HEK293 (cell line): ENCODE measurements around the gene LPCAT1.

ENCODE experiments used
- CTCF ChIA-PET: fragments of 350-600 bp; formaldehyde crosslinking; extraction: SDS; loops from one replicate; lab custom pipeline; 2021; ENCODE audit warnings: antibody characterized with exemption; lab: Yijun Ruan, JAX
- POLR2A ChIA-PET: fragments of 300-600 bp; formaldehyde crosslinking; extraction: SDS; loops from one replicate; lab custom pipeline; 2020; ENCODE audit warnings: antibody characterized with exemption, inconsistent platforms; lab: Yijun Ruan, JAX
- H3K27ac ChIP-seq: fragments of 200-500 bp; sonication (Bioruptor generic); 2 replicates; pipeline ENCODE4 v1.5.1; 2014; ENCODE audit warnings: low read depth, low read length, control low read depth, inconsistent platforms; ENCODE audit errors: extremely low read depth
- H3K36me3 ChIP-seq, 2 experiments: fragments of 200-500 bp in 1 of 2; sonication (Bioruptor generic) in 1 of 2; 1 replicate in 1 of 2; 2 replicates in 1 of 2; pipeline ENCODE4 v1.5.1; 2014 to 2017; ENCODE audit warnings: inconsistent platforms in 2 of 2, low read length in 2 of 2; ENCODE audit not compliant: control insufficient read depth in 2 of 2, insufficient read depth in 1 of 2
- H3K4me1 ChIP-seq: fragments of 200-500 bp; sonication (Bioruptor generic); 2 replicates; pipeline ENCODE4 v1.5.1; 2014; ENCODE audit warnings: mild to moderate bottlenecking, low read length, inconsistent platforms; ENCODE audit not compliant: control insufficient read depth, insufficient read depth
- H3K4me3 ChIP-seq: 2 replicates; pipeline ENCODE4 v1.5.1; 2011; ENCODE audit warnings: low read depth, mild to moderate bottlenecking, control low read depth, low read length, moderate library complexity
- H3K9me3 ChIP-seq: fragments of 200-500 bp; sonication (Bioruptor generic); 2 replicates; pipeline ENCODE4 v1.5.1; 2014; ENCODE audit warnings: low read depth, low read length, inconsistent platforms; ENCODE audit not compliant: control insufficient read depth, insufficient read depth
- FEZF1 ChIP-seq: fragments of 450-650 bp; formaldehyde crosslinking; IDR thresholded peaks from 2 replicates; pipeline ENCODE4 v1.5.1; 2016; ENCODE audit warnings: missing biosample characterization, missing genetic modification characterization
- IKZF3 ChIP-seq: fragments of 450-650 bp; IDR thresholded peaks from 2 replicates; pipeline ENCODE4 v1.5.0; 2018; ENCODE audit warnings: missing biosample characterization, mild to moderate bottlenecking, missing genetic modification characterization, moderate library complexity
- OSR2 ChIP-seq: fragments of 450-650 bp; formaldehyde crosslinking; IDR thresholded peaks from 2 replicates; pipeline ENCODE4 v1.5.1; 2016; ENCODE audit warnings: missing biosample characterization, missing genetic modification characterization
- PRDM1 ChIP-seq: fragments of 450-650 bp; formaldehyde crosslinking; IDR thresholded peaks from 2 replicates; pipeline ENCODE4; 2016; ENCODE audit warnings: missing biosample characterization, missing genetic modification characterization
- PRDM6 ChIP-seq: fragments of 450-650 bp; formaldehyde crosslinking; IDR thresholded peaks from 2 replicates; pipeline ENCODE4 v1.5.1; 2017; ENCODE audit warnings: missing biosample characterization, missing genetic modification characterization
- SP3 ChIP-seq: fragments of 450-650 bp; formaldehyde crosslinking; IDR thresholded peaks from 2 replicates; pipeline ENCODE4 v1.5.1; 2016; ENCODE audit warnings: missing biosample characterization, missing genetic modification characterization
- SP7 ChIP-seq: fragments of 450-650 bp; formaldehyde crosslinking; IDR thresholded peaks from 2 replicates; pipeline ENCODE4 v1.5.1; 2016; ENCODE audit warnings: missing biosample characterization, missing genetic modification characterization
- ZBTB44 ChIP-seq: fragments of 450-650 bp; IDR thresholded peaks from 2 replicates; pipeline ENCODE4 v1.5.1; 2018; ENCODE audit warnings: missing biosample characterization, mild to moderate bottlenecking, missing genetic modification characterization
- ZIC2 ChIP-seq: fragments of 450-650 bp; formaldehyde crosslinking; IDR thresholded peaks from 2 replicates; pipeline ENCODE4 v1.5.1; 2016; ENCODE audit warnings: missing biosample characterization, missing genetic modification characterization
- ZNF114 ChIP-seq: fragments of 450-650 bp; formaldehyde crosslinking; IDR thresholded peaks from 2 replicates; pipeline ENCODE4 v1.5.0; 2017; ENCODE audit warnings: missing biosample characterization, missing genetic modification characterization
- ZNF146 ChIP-seq: fragments of 450-650 bp; formaldehyde crosslinking; IDR thresholded peaks from 2 replicates; pipeline ENCODE4 v1.5.1; 2016; ENCODE audit warnings: missing biosample characterization, missing genetic modification characterization
- ZNF18 ChIP-seq: fragments of 450-650 bp; formaldehyde crosslinking; IDR thresholded peaks from 2 replicates; pipeline ENCODE4 v1.5.1; 2016; ENCODE audit warnings: missing biosample characterization, missing genetic modification characterization
- ZNF184 ChIP-seq: fragments of 450-650 bp; IDR thresholded peaks from 2 replicates; pipeline ENCODE4 v1.5.1; 2018; ENCODE audit warnings: missing biosample characterization, mild to moderate bottlenecking, missing genetic modification characterization
- ZNF2 ChIP-seq: fragments of 450-650 bp; formaldehyde crosslinking; IDR thresholded peaks from 2 replicates; pipeline ENCODE4 v1.5.1; 2016; ENCODE audit warnings: missing biosample characterization, missing genetic modification characterization
- ZNF202 ChIP-seq: fragments of 450-650 bp; formaldehyde crosslinking; IDR thresholded peaks from 2 replicates; pipeline ENCODE4 v1.5.1; 2016; ENCODE audit warnings: missing biosample characterization, missing genetic modification characterization, borderline replicate concordance
- ZNF214 ChIP-seq: fragments of 450-650 bp; formaldehyde crosslinking; IDR thresholded peaks from 2 replicates; pipeline ENCODE4 v1.5.1; 2017; ENCODE audit warnings: missing biosample characterization, mild to moderate bottlenecking, missing genetic modification characterization, borderline replicate concordance
- ZNF239 ChIP-seq: fragments of 450-650 bp; formaldehyde crosslinking; IDR thresholded peaks from 2 replicates; pipeline ENCODE4 v1.5.1; 2016; ENCODE audit warnings: missing biosample characterization, missing genetic modification characterization
- ZNF280D ChIP-seq: fragments of 450-650 bp; formaldehyde crosslinking; IDR thresholded peaks from 2 replicates; pipeline ENCODE4 v1.5.1; 2016; ENCODE audit warnings: missing biosample characterization, missing genetic modification characterization
- ZNF302 ChIP-seq: fragments of 450-650 bp; formaldehyde crosslinking; IDR thresholded peaks from 2 replicates; pipeline ENCODE4 v1.5.1; 2016; ENCODE audit warnings: missing biosample characterization, missing genetic modification characterization, low read depth
- ZNF335 ChIP-seq: fragments of 450-650 bp; formaldehyde crosslinking; conservative IDR thresholded peaks from 2 replicates; pipeline ENCODE4 v1.5.1; 2016; ENCODE audit warnings: missing biosample characterization, missing genetic modification characterization
- ZNF404 ChIP-seq: fragments of 450-650 bp; formaldehyde crosslinking; IDR thresholded peaks from 2 replicates; pipeline ENCODE4 v1.5.1; 2017; ENCODE audit warnings: missing biosample characterization, missing genetic modification characterization
- ZNF514 ChIP-seq: fragments of 450-650 bp; formaldehyde crosslinking; IDR thresholded peaks from 2 replicates; pipeline ENCODE4 v1.5.1; 2016; ENCODE audit warnings: missing biosample characterization, missing genetic modification characterization
- ZNF529 ChIP-seq: fragments of 450-650 bp; formaldehyde crosslinking; IDR thresholded peaks from 2 replicates; pipeline ENCODE4 v1.5.1; 2017; ENCODE audit warnings: missing genetic modification characterization, missing biosample characterization; ENCODE audit not compliant: insufficient replicate concordance
- ZNF558 ChIP-seq: fragments of 450-650 bp; formaldehyde crosslinking; IDR thresholded peaks from 2 replicates; pipeline ENCODE4 v1.5.1; 2016; ENCODE audit warnings: missing biosample characterization, missing genetic modification characterization
- ZNF580 ChIP-seq: fragments of 450-650 bp; formaldehyde crosslinking; IDR thresholded peaks from 2 replicates; pipeline ENCODE4 v1.5.1; 2016; ENCODE audit warnings: missing biosample characterization, missing genetic modification characterization
- ZNF624 ChIP-seq: fragments of 450-650 bp; formaldehyde crosslinking; IDR thresholded peaks from 2 replicates; pipeline ENCODE4 v1.5.1; 2017; ENCODE audit warnings: missing biosample characterization, missing genetic modification characterization

Gene LPCAT1

GRCh38 chr5:1486271-1486670 lies 37.5 kb downstream of the LPCAT1 start:
- TF ChIP-seq ZBTB44 (tag by site-specific recombination) (no peak), PRDM1 (tag by site-specific recombination) (no peak), SP7 (tag by site-specific recombination) (no peak), ZNF2 (tag by site-specific recombination) (no peak), ZNF202 (tag by site-specific recombination) (no peak), ZNF404 (tag by site-specific recombination) (no peak), ZNF529 (tag by site-specific recombination) (no peak), ZNF335 (tag by site-specific recombination) (no peak), ZNF558 (no peak), ZNF239 (tag by site-specific recombination) (no peak), ZNF580 (tag by site-specific recombination) (no peak), ZNF184 (tag by site-specific recombination) (no peak)
- H3K27ac ChIP-seq: no peak overlapping the region
- no peaks in the 10 kb centered on the region for H3K4me1 ChIP-seq
- CTCF ChIA-PET: interaction anchor here (0.7 to 1.8 kb wide), 2 partner anchors 92 to 159 kb away, joined by 4 to 6 read pairs; no protein-coding TSS in a partner anchor
- H3K36me3 ChIP-seq: peaks cover 19 to 80% of the 10 kb centered on the region in 2 experiments
- POLR2A ChIA-PET: no interaction called here
- no peak overlapping the region for H3K4me3 ChIP-seq
- no peaks in the 10 kb centered on the region for H3K9me3 ChIP-seq

- Histone ChIP-seq H3K36me3 (peaks cover 14 to 77% of the 10 kb centered on the region in 2 experiments), H3K4me1 (no peaks in the 10 kb centered on the region), H3K27ac (no peak overlapping the region), H3K9me3 (no peaks in the 10 kb centered on the region), H3K4me3 (no peak overlapping the region)
- POLR2A ChIA-PET: no interaction called here
- CTCF ChIA-PET: interaction anchor here (0.7 to 1.8 kb wide), 2 partner anchors 92 to 159 kb away, joined by 4 to 6 read pairs; no protein-coding TSS in a partner anchor
- TF ChIP-seq PRDM6 (no peak), ZIC2 (no peak), ZNF146 (tag by site-specific recombination) (no peak), ZNF18 (no peak), IKZF3 (tag by site-specific recombination) (no peak), OSR2 (tag by site-specific recombination) (no peak), FEZF1 (tag by site-specific recombination) (no peak), ZNF514 (no peak), ZNF2 (tag by site-specific recombination) (no peak), ZNF280D (tag by site-specific recombination) (no peak), ZNF214 (tag by site-specific recombination) (no peak), SP3 (tag by site-specific recombination) (no peak), ZNF114 (tag by site-specific recombination) (no peak), ZNF624 (no peak), ZNF302 (no peak)
Measured at GRCh38 chr5:1485579-1486118, 38.1 kb downstream of the LPCAT1 start.
